GM19468 (cell line): ENCODE results near the gene SKAP2.

ENCODE experiments used
- ATAC-seq: cut with Tn5 transposase; IDR thresholded peaks from one replicate; pipeline ENCODE4 v1.9.1; 2021; ENCODE audit warnings: mild to moderate bottlenecking, moderate library complexity, moderate number of reproducible peaks; ENCODE audit not compliant: unreplicated experiment; ENCODE audit errors: extremely low read depth

Gene SKAP2

GRCh38 chr7:26648554-26648953 lies 215.8 kb downstream of the SKAP2 start:
- ATAC-seq: no peak

GRCh38 chr7:26646336-26647048 lies 217.9 kb downstream of the SKAP2 start:
- no peak for ATAC-seq

- no peak for ATAC-seq
These were observed 219.3 kb downstream of the SKAP2 start for GRCh38 chr7:26645121-26645520.

- no peak for ATAC-seq
These were observed 222.0 kb downstream of the SKAP2 start for GRCh38 chr7:26642416-26642815.

GRCh38 chr7:26639695-26640094 lies 224.7 kb downstream of the SKAP2 start:
- no peak for ATAC-seq

- ATAC-seq: no peak
These were observed 225.3 kb downstream of the SKAP2 start for GRCh38 chr7:26639111-26639510.

GRCh38 chr7:26638140-26638539 lies 226.2 kb downstream of the SKAP2 start:
- no peak for ATAC-seq

- ATAC-seq: no peak
These were observed 226.8 kb downstream of the SKAP2 start for GRCh38 chr7:26637610-26638009.

- no peak for ATAC-seq
These were observed 227.6 kb downstream of the SKAP2 start for GRCh38 chr7:26636808-26637207.

GRCh38 chr7:26633557-26633956 lies 230.8 kb downstream of the SKAP2 start:
- no peak for ATAC-seq

GRCh38 chr7:26631601-26632000 lies 232.8 kb downstream of the SKAP2 start:
- ATAC-seq: no peak

GRCh38 chr7:26630941-26631580 lies 233.3 kb downstream of the SKAP2 start:
- no peak for ATAC-seq

GRCh38 chr7:26630361-26630760 lies 234.0 kb downstream of the SKAP2 start:
- no peak for ATAC-seq

GRCh38 chr7:26629696-26630095 lies 234.7 kb downstream of the SKAP2 start:
- no peak for ATAC-seq

GRCh38 chr7:26627891-26628341 lies 236.5 kb downstream of the SKAP2 start:
- no peak for ATAC-seq

GRCh38 chr7:26627221-26627620 lies 237.2 kb downstream of the SKAP2 start:
- ATAC-seq: no peak

- ATAC-seq: no peak
These were observed 237.7 kb downstream of the SKAP2 start for GRCh38 chr7:26626687-26627086.

GRCh38 chr7:26626156-26626555 lies 238.2 kb downstream of the SKAP2 start:
- no peak for ATAC-seq

GRCh38 chr7:26625286-26625685 lies 239.1 kb downstream of the SKAP2 start:
- no peak for ATAC-seq

GRCh38 chr7:26624839-26625238 lies 239.6 kb downstream of the SKAP2 start:
- ATAC-seq: no peak

GRCh38 chr7:26624431-26624830 lies 240.0 kb downstream of the SKAP2 start:
- no peak for ATAC-seq

- ATAC-seq: no peak
These were observed 244.0 kb downstream of the SKAP2 start for GRCh38 chr7:26620352-26620751.
